Progenitor cell of endocrine pancreas (in vitro differentiated cells): Measurements from ENCODE around the gene SMPD2. TPM values are rescaled to one million over a fixed set of nuclear protein-coding genes. Genes with fewer than 3 reads are reported as not detected.

Source experiments
- DNase-seq: peaks from one replicate; pipeline ENCODE4 v3.0.0; 2021; ENCODE audit warnings: low spot score; ENCODE audit not compliant: unreplicated experiment
- H3K27ac Mint-ChIP-seq: 2 replicates; pipeline ENCODE4 v1.8.0; 2021; ENCODE audit warnings: mild to moderate bottlenecking, moderate library complexity, mixed read lengths
- H3K27me3 Mint-ChIP-seq: 2 replicates; pipeline ENCODE4 v1.8.0; 2021; ENCODE audit warnings: mixed read lengths
- H3K36me3 Mint-ChIP-seq: 2 replicates; pipeline ENCODE4 v1.8.0; 2022; ENCODE audit warnings: mixed read lengths; ENCODE audit not compliant: insufficient read depth
- H3K4me1 Mint-ChIP-seq: 2 replicates; pipeline ENCODE4 v1.8.0; 2021; ENCODE audit warnings: low read depth, mixed read lengths
- H3K4me3 Mint-ChIP-seq: 2 replicates; pipeline ENCODE4 v1.8.0; 2021; ENCODE audit warnings: low read depth, mild to moderate bottlenecking, moderate library complexity, mixed read lengths
- H3K9me3 Mint-ChIP-seq: 2 replicates; pipeline ENCODE4 v1.8.0; 2021; ENCODE audit warnings: low read depth, mixed read lengths
- CTCF ChIP-seq: fragments of 200-600 bp; sonication (generic); IDR thresholded peaks from one replicate; pipeline ENCODE4 v1.5.0; 2021; ENCODE audit warnings: antibody characterized with exemption, mild to moderate bottlenecking; ENCODE audit not compliant: unreplicated experiment
- total RNA-seq: library from RNA; stranded (reverse); gene quantifications from 2 replicates; pipeline ENCODE4 v1.2.1, GENCODE V29; 2021

Gene SMPD2
- total RNA-seq, 1 donor from 2014 or later: 13.6 TPM

- H3K4me3 Mint-ChIP-seq: peak overlapping the region; percentile 95
- H3K27me3 Mint-ChIP-seq: peaks cover 5% of the 10 kb centered on the region
- H3K9me3 Mint-ChIP-seq: no peaks in the 10 kb centered on the region
- DNase-seq: no peak
- TF ChIP-seq CTCF: no peak
- peaks cover 8% of the 10 kb centered on the region for H3K4me1 Mint-ChIP-seq
- no peak overlapping the region for H3K27ac Mint-ChIP-seq
- peaks cover 7% of the 10 kb centered on the region for H3K36me3 Mint-ChIP-seq
Observed at GRCh38 chr6:109453594-109454495, 13.3 kb downstream of the SMPD2 start.

DNA sequence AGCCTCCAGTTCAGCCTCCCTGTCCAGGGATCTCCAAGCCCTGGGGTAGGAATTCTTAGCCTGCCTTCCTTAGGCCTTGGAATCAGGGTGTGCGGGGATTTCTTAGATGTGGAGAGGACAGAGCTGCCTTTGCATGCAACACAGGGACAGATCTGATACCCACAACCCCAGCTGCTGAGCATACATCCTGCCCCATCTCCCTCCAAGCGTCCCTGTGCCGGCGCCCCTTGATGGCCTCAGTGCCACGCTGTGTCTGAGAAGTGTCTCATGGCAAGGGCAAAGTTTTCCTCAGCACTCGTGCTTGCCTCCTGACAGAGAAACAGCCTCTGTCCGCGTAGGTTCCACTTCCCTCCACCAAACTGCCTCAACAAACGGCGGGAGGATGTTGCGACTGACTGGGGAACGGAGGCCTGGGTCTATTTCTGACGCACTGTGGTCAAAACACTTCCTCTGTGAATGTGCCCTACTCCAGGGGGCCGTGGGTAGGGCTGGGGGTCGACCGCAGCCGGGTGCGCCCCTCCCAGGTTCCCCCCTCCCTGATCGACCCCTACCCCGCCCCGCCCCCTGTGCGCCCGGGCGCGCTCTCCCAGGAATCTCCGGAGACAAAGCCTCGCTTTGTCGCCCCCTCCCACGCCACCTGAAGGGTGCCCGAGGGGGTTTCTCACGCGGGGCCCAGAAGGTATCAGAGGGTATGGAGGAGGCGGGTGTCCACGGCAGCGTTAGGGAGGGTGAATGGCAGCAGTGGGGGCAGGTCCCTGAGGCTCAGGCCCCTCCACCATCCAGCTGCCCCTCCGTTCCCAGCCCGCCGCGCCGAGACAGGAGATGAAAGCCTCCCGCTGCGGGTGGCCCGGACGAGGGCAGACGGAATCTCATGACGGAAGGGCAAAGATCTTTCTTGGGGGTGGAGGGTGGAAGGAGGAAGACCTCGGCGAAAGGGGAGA lies 14.2 kb downstream of the SMPD2 start:
- H3K4me1 Mint-ChIP-seq: peaks cover 13% of the 10 kb centered on the region
- peaks cover 7% of the 10 kb centered on the region for H3K36me3 Mint-ChIP-seq
- no peak for DNase-seq
- H3K4me3 Mint-ChIP-seq: peak overlapping the region; percentile 95
- no peaks in the 10 kb centered on the region for H3K9me3 Mint-ChIP-seq
- peak overlapping the region; percentile 88 for H3K27ac Mint-ChIP-seq
- H3K27me3 Mint-ChIP-seq: peaks cover 5% of the 10 kb centered on the region
- TF ChIP-seq CTCF: no peak

GRCh38 chr6:109455437-109456110 lies 15.1 kb downstream of the SMPD2 start, which contains the start of gene MICAL1:
Gene MICAL1 (minus strand): TSS chr6:109455772. CDS start chr6:109454196, 1,576 bp downstream.
- Mint-ChIP-seq H3K27me3 (peaks cover 5% of the 10 kb centered on the region), H3K27ac (peak within 1 kb of the TSS; percentile 88), H3K4me3 (peak within 1 kb of the TSS; percentile 95), H3K36me3 (peaks cover 7% of the 10 kb centered on the region), H3K4me1 (peaks cover 18% of the 10 kb centered on the region), H3K9me3 (no peaks in the 10 kb centered on the region)
- peak; percentile 43 for TF ChIP-seq CTCF
- peak; percentile 68 for DNase-seq

- H3K27me3 Mint-ChIP-seq: peaks cover 5% of the 10 kb centered on the region
- no peak for DNase-seq
- TF ChIP-seq CTCF: peak; percentile 10
- peak overlapping the region; percentile 29 for H3K27ac Mint-ChIP-seq
- H3K4me3 Mint-ChIP-seq: peak overlapping the region; percentile 95
- peaks cover 7% of the 10 kb centered on the region for H3K36me3 Mint-ChIP-seq
- no peaks in the 10 kb centered on the region for H3K9me3 Mint-ChIP-seq
- peaks cover 20% of the 10 kb centered on the region for H3K4me1 Mint-ChIP-seq
Observed at GRCh38 chr6:109456111-109456583, 15.6 kb downstream of the SMPD2 start.
